AG09309 (cell line): Measurements from ENCODE around the gene EFNA5.

Experiments
- DNase-seq: peaks from one replicate; pipeline ENCODE4 v3.0.0-alpha.2; 2010; ENCODE audit warnings: low read depth
- H3K4me3 ChIP-seq: 2 replicates; pipeline ENCODE4 v1.5.1; 2011; ENCODE audit warnings: mild to moderate bottlenecking, low read depth, low read length, moderate library complexity; ENCODE audit not compliant: control insufficient read depth
- TF ChIP-seq, protein P1 (sequence below): IDR thresholded peaks from 2 replicates; pipeline ENCODE4 v1.5.1; 2011; ENCODE audit warnings: mild to moderate bottlenecking, low read depth, low read length, inconsistent platforms; ENCODE audit not compliant: insufficient read depth, control insufficient read depth; ENCODE audit errors: missing control alignments

The EFNA5 gene

DNA sequence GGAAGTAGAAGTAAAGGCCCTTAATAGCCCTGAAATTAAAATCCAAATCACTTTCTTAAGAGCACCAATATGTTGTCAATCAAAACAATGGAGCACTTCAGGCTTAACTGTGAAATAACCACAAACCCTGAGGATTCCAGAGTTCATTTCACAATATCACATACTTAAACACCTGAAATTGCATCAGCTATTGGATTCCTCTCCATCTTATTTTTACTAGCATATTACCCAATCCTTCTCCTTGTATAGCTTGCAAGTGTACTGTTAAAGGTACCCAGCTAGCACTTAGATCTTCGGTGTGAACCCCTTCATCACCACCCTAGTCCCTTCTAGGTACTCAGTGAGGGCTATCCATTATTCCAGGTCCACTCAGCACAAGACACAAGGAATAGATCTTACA, 287.3 kb downstream of the EFNA5 start:
- no peak for DNase-seq
- TF ChIP-seq, protein P1, sequence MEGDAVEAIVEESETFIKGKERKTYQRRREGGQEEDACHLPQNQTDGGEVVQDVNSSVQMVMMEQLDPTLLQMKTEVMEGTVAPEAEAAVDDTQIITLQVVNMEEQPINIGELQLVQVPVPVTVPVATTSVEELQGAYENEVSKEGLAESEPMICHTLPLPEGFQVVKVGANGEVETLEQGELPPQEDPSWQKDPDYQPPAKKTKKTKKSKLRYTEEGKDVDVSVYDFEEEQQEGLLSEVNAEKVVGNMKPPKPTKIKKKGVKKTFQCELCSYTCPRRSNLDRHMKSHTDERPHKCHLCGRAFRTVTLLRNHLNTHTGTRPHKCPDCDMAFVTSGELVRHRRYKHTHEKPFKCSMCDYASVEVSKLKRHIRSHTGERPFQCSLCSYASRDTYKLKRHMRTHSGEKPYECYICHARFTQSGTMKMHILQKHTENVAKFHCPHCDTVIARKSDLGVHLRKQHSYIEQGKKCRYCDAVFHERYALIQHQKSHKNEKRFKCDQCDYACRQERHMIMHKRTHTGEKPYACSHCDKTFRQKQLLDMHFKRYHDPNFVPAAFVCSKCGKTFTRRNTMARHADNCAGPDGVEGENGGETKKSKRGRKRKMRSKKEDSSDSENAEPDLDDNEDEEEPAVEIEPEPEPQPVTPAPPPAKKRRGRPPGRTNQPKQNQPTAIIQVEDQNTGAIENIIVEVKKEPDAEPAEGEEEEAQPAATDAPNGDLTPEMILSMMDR = no peak
- no peak overlapping the region for H3K4me3 ChIP-seq

DNA sequence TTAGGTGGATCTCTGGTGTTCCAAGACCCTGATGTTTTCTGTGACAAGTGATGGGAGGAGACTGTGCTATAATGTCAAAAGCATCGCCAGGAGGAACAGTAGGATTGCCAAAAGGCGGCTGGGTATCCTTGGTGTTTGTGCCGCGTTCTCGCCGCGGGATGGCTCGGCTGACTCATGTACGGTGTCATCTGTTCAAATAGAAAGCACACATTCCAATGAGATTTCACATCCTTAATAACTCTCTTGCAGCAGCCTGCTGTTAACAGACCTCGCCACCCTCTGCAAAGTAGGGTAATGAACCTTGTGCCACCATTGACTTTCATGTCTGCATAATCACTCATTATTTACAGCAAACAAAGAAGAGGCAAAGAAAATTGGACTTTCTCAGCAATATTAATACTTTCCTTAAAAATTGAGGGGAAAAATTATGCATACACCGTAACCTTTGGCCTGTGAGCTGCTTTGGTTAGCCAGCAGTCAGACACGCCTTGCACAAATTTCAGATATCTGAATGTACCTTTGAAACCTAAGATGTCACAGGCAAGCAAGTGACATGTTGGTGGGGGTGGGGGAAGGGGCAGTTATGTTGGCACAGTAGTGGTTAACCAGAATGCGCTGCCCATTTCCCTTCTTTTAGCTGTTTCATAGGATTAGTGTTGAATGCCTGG, 289.4 kb downstream of the EFNA5 start:
- no peak overlapping the region for H3K4me3 ChIP-seq
- DNase-seq = no peak
- TF ChIP-seq, protein P1 = no peak

DNA sequence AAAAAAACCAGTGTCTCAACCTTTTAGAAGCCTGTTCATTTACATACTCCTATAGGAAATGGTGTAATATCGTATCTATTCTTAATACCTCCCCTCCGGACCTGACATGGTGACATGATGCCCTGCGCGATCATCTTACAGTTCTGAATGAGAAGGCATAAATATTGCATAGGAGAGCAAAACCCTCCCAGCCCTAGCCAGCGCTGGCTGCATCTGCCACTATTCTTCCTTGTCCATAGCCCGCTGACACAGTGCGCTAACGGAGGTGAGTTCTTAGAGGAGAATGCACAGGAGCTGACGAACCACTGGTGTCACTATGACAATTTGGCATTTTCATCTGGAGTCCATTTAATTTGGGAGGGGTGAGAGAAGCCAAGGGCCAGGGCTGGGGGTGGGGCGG, 290.1 kb downstream of the EFNA5 start:
- H3K4me3 ChIP-seq = no peak overlapping the region
- no peak for DNase-seq
- TF ChIP-seq, protein P1 = no peak

DNA sequence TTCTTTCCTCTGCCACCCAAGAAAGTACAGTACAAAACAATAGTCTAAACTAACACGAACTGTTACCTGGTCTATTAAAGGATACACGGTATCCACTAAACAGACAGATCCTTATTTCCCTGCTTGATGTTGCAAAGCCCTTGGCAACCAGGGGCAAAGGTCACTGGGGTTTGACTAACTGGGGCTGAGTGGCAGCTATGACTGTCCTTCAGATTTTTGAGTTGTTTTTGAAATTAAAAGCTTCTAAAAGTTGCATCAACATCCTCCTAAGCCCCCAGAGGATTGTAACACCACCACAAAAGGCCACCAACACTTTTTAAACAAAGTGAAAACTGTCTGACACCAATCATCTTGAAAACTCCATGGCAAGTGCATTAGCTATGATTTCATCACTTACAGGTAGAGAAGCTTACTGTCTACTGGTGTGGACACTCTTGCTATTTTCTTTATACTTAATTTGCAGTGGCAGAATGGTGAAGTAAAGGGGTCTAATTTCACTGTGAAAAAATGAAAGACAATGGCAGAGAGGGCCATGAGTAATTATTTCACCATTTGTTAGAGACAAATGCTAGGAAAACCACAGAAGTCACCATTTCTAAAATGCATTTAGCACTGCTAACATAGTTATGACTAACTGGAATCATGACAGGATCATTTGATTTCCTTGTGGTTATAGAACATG, 292.4 kb downstream of the EFNA5 start:
- no peak for DNase-seq
- TF ChIP-seq, protein P1 = no peak
- H3K4me3 ChIP-seq = no peak overlapping the region

DNA sequence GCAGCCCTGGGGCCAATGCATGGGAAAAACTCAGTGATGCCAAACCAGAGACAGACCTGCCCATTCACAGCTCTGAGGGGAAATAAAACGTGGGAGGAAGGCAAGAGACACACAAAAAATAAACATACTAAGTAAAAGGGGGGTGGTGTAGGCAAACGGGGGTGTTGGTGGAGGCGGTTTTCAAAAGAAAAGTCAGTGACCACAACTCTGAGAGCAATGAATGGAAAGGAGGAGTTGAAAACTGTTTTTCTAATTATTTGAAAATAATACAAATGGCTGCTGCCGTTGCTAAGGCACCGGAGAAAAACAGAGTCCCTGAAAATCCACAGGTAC, 293.5 kb downstream of the EFNA5 start:
- DNase-seq = no peak
- H3K4me3 ChIP-seq = no peak overlapping the region
- TF ChIP-seq, protein P1 = no peak

DNA sequence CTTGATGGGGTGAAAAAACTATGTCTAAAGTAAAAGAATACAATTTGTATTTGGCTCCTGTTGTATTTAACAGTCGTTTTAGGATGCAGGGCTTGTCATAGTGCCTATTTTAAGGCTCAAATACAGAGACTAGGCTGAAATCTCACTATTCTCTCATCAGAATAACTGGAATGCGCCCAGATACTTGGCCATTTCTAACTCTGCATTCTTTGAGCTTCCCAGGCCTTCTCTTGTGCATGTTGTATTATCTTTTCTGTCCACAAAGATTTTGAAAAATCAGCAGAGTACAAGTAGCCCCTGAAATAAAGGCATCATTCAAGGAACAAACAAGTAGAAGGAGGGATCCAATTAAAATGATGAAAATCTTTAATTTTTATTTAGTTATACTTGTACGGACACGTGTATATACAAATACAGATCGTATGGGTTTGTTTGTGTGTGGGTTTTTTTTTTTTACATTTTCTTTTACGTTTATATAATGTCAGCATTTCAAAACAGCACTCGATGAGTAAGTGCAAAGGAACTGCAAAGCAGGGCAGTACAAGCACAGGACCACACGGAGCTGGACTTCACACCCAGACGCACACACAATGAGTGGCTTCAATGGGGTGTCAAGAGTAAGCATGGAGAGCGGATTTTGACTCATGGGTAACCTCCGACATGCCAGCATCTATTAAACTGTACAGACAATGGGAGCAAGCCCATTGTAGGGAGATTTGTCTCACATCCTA, 294.0 kb downstream of the EFNA5 start:
- TF ChIP-seq, protein P1 = no peak
- DNase-seq = no peak

More for the DNA sequence above, 294.0 kb downstream of the EFNA5 start:
- no peak overlapping the region for H3K4me3 ChIP-seq
